ENCODE results near the gene MED1.

DNA sequence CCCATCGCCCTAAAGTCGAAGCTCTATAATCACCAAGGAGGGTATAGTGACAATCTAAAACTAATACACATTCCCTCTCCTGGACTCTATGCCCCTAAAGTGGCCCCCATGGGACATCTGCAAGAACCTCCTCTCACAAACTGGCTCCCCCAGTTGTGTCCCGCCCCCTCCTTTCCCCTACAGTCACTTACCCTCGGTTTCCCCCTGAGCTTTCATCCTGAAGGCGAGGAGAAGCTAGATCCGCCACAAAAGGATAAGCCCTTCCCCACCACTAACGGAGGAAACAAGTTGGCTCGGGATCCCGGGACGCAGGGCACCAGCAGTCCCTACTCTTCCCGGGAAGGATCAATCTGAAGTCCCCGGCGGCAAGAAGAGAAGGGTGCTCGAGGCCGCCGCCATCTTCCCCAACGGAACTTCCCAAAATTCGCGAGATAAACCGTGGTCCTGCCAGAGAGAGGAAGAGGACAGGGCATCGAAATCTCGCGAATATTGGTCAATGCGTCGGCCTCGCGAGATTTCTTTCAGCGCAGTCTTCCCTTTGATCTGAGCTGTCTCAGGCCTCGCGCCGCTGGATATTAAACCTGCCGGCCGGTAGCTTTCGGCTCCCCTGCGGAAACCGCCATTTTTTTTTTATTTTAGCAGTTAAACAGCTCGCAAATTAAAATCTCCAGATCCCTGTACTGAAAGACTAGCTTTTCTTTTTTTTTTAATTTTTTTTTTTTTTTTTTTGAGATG is at the start of gene MED1:
- TF ChIP-seq, protein P1, sequence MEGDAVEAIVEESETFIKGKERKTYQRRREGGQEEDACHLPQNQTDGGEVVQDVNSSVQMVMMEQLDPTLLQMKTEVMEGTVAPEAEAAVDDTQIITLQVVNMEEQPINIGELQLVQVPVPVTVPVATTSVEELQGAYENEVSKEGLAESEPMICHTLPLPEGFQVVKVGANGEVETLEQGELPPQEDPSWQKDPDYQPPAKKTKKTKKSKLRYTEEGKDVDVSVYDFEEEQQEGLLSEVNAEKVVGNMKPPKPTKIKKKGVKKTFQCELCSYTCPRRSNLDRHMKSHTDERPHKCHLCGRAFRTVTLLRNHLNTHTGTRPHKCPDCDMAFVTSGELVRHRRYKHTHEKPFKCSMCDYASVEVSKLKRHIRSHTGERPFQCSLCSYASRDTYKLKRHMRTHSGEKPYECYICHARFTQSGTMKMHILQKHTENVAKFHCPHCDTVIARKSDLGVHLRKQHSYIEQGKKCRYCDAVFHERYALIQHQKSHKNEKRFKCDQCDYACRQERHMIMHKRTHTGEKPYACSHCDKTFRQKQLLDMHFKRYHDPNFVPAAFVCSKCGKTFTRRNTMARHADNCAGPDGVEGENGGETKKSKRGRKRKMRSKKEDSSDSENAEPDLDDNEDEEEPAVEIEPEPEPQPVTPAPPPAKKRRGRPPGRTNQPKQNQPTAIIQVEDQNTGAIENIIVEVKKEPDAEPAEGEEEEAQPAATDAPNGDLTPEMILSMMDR (IDR thresholded peaks at IDR 0.05; ENCODE audit: borderline replicate concordance, extremely low read depth, low read length, poor library complexity, severe bottlenecking): no peak
- no peak for TF ChIP-seq EZH2 (IDR thresholded peaks at IDR 0.05; ENCODE audit: borderline replicate concordance, low read depth, low read length, severe bottlenecking)
